Loucy (cell line): ENCODE measurements around the gene MYMX.
A peak's percentile ranks its signal among the peaks of the same experiment; 100 is the strongest.
"Not testable (repeated sequence)": the region's sequence is repeated elsewhere in the genome, so short reads cannot be mapped to it uniquely, and the experiment has no call there.

ENCODE experiments used
- H2AFZ ChIP-seq: fragments of 200-600 bp; sonication (generic); 2 replicates; pipeline ENCODE4 v1.6.0; 2016; ENCODE audit warnings: antibody characterized with exemption, mild to moderate bottlenecking, low read length, moderate library complexity
- H3F3A ChIP-seq: fragments of 200-600 bp; 2 replicates; pipeline ENCODE4 v1.6.0; 2016; ENCODE audit warnings: antibody characterized with exemption, low read depth, mild to moderate bottlenecking
- H3K27me3 ChIP-seq: fragments of 200-600 bp; sonication (generic); 2 replicates; pipeline ENCODE4 v1.6.1; 2014; ENCODE audit warnings: low read length, mild to moderate bottlenecking; ENCODE audit not compliant: insufficient read depth, poor library complexity, severe bottlenecking
- H3K36me3 ChIP-seq: fragments of 200-600 bp; sonication (generic); 2 replicates; pipeline ENCODE4 v1.6.1; 2016; ENCODE audit warnings: low read length; ENCODE audit not compliant: insufficient read depth
- H3K4me1 ChIP-seq: fragments of 200-600 bp; sonication (generic); 2 replicates; pipeline ENCODE4 v1.5.1; 2014; ENCODE audit warnings: low read length, mild to moderate bottlenecking; ENCODE audit not compliant: insufficient read depth, poor library complexity, severe bottlenecking
- H3K4me2 ChIP-seq: fragments of 200-600 bp; sonication (generic); 2 replicates; pipeline ENCODE4 v1.6.0; 2014; ENCODE audit warnings: antibody characterized with exemption, low read length, low read depth, mild to moderate bottlenecking; ENCODE audit not compliant: poor library complexity, severe bottlenecking
- H3K4me3 ChIP-seq: fragments of 200-600 bp; sonication (generic); 2 replicates; pipeline ENCODE4 v1.5.1; 2014; ENCODE audit warnings: low read length, mild to moderate bottlenecking, mixed read lengths; ENCODE audit not compliant: poor library complexity, severe bottlenecking
- H3K79me2 ChIP-seq: fragments of 200-600 bp; sonication (generic); 2 replicates; pipeline ENCODE4 v1.6.1; 2014; ENCODE audit warnings: low read length; ENCODE audit not compliant: insufficient read depth
- H3K9ac ChIP-seq: fragments of 200-600 bp; sonication (generic); 2 replicates; pipeline ENCODE4 v1.6.0; 2014; ENCODE audit warnings: mild to moderate bottlenecking, low read depth, low read length, moderate library complexity; ENCODE audit not compliant: poor library complexity, severe bottlenecking
- H3K9me2 ChIP-seq: fragments of 200-600 bp; sonication (generic); replicated peaks from 2 replicates; pipeline ENCODE4 v1.6.1; 2016; ENCODE audit warnings: low read depth, low read length, mixed read lengths
- H3K9me3 ChIP-seq: fragments of 200-600 bp; sonication (generic); 2 replicates; pipeline ENCODE4 v1.6.1; 2014; ENCODE audit warnings: mild to moderate bottlenecking, antibody characterized with exemption, low read length, low read depth; ENCODE audit not compliant: insufficient read depth
- H4K20me1 ChIP-seq: fragments of 200-600 bp; sonication (generic); 2 replicates; pipeline ENCODE4 v1.6.0; 2014; ENCODE audit warnings: antibody characterized with exemption, low read length, mild to moderate bottlenecking; ENCODE audit not compliant: insufficient read depth, poor library complexity, severe bottlenecking
- CTCF ChIP-seq: fragments of 200-600 bp; sonication (generic); conservative IDR thresholded peaks from 2 replicates; pipeline ENCODE4 v1.5.1; 2014; ENCODE audit warnings: mild to moderate bottlenecking, antibody characterized with exemption, low read length
- EZH2phosphoT487 ChIP-seq: fragments of 200-600 bp; IDR thresholded peaks from 2 replicates; pipeline ENCODE4 v1.6.1; 2018; ENCODE audit warnings: antibody characterized with exemption, mild to moderate bottlenecking, moderate library complexity, borderline replicate concordance

MYMX gene

DNA sequence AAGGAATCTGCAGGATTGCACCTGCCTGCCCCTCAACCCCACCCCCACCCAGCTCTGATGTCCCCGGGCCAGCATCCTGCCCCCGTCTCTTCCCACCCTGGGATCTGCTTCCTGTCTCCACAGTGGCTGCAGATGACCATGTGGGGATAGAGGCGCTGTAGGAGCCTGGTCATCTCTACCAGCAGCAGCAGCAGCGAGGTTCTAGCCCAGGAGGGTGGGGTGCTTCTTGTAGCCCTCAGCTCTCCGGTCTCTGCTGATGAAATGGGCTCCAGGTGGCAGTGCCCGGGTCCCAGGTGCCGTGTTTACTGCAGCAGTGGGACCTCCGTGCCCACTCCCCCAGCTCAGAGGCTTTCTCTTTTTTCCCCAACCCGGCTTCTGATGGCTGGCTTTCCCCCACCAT is 32.9 kb upstream of the MYMX start:
- H3K27me3 ChIP-seq: no peaks in the 10 kb centered on the region
- TF ChIP-seq CTCF (no peak), EZH2phosphoT487 (no peak)
- no peaks in the 10 kb centered on the region for H3K9me2 ChIP-seq
- no peaks in the 10 kb centered on the region for H3K9me3 ChIP-seq
- H3K36me3 ChIP-seq: no peaks in the 10 kb centered on the region
- H3K4me3 ChIP-seq: no peak overlapping the region
- no peaks in the 10 kb centered on the region for H3F3A ChIP-seq
- no peak overlapping the region for H3K9ac ChIP-seq
- H3K79me2 ChIP-seq: no peaks in the 10 kb centered on the region
- H3K4me1 ChIP-seq: no peaks in the 10 kb centered on the region
- H2AFZ ChIP-seq: no peak overlapping the region
- H4K20me1 ChIP-seq: no peaks in the 10 kb centered on the region
- H3K4me2 ChIP-seq: no peak overlapping the region

GRCh38 chr6:44185356-44185755 is 31.4 kb upstream of the MYMX start:
- H3K79me2 ChIP-seq, H3K9me3 ChIP-seq, H3K4me3 ChIP-seq, H3K9me2 ChIP-seq, H4K20me1 ChIP-seq, H3K4me1 ChIP-seq, H3F3A ChIP-seq, H2AFZ ChIP-seq, H3K9ac ChIP-seq, H3K4me2 ChIP-seq, H3K27me3 ChIP-seq, H3K36me3 ChIP-seq: not testable (repeated sequence)

- Histone ChIP-seq H3K79me2 (no peaks in the 10 kb centered on the region), H2AFZ (peak overlapping the region; percentile 5; the same call in 1 of the 2 replicates), H3K4me1 (no peaks in the 10 kb centered on the region), H3K9me3 (no peaks in the 10 kb centered on the region), H3F3A (no peaks in the 10 kb centered on the region), H3K27me3 (no peaks in the 10 kb centered on the region), H4K20me1 (no peaks in the 10 kb centered on the region), H3K36me3 (no peaks in the 10 kb centered on the region), H3K4me3 (no peak overlapping the region), H3K9ac (no peak overlapping the region), H3K9me2 (no peaks in the 10 kb centered on the region), H3K4me2 (no peak overlapping the region)
- no peak for TF ChIP-seq EZH2phosphoT487
- no peak for TF ChIP-seq CTCF
These were observed 30.6 kb upstream of the MYMX start for GRCh38 chr6:44185953-44186634.

DNA sequence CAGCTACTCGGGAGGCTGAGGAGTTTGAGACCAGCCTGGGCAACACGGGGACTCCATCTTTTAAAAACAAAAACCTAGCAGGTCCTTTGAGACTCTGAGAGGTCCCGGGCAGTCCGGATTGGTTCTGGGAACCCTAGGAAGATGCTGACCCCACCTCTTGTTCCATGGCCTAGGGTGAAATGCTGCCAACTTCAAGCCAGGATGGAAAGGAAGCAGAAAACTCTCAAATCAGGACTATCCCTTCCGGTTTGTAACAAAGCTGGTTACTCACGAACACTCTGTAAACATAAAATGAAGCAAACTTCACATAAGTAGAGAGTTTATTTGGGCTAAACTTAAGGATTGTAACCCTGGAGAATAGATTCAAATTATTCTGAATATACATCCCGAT is 30.1 kb upstream of the MYMX start:
- H3K4me3 ChIP-seq: no peak overlapping the region
- no peaks in the 10 kb centered on the region for H3K4me1 ChIP-seq
- TF ChIP-seq EZH2phosphoT487 (no peak), CTCF (no peak)
- no peak overlapping the region for H3K4me2 ChIP-seq
- H3F3A ChIP-seq: no peaks in the 10 kb centered on the region
- no peak overlapping the region; the same call in 1 of the 2 replicates for H2AFZ ChIP-seq
- no peak overlapping the region for H3K9ac ChIP-seq
- H3K9me2 ChIP-seq: no peaks in the 10 kb centered on the region
- H3K9me3 ChIP-seq: no peaks in the 10 kb centered on the region
- no peaks in the 10 kb centered on the region for H3K36me3 ChIP-seq
- no peaks in the 10 kb centered on the region for H4K20me1 ChIP-seq
- no peaks in the 10 kb centered on the region for H3K27me3 ChIP-seq
- no peaks in the 10 kb centered on the region for H3K79me2 ChIP-seq
